Colonic mucosa (tissue), 4 donors: ENCODE results near the gene CRYBG1. TPM values are rescaled to one million over a fixed set of nuclear protein-coding genes. Genes with fewer than 3 reads are reported as not detected.

Experiments
- DNase-seq: peaks from one replicate; pipeline ENCODE4 v3.0.0-alpha.2; 2020
- H3K27ac ChIP-seq: fragments of 200-600 bp; one replicate; pipeline ENCODE4 v1.8.0; 2021
- H3K27me3 ChIP-seq: fragments of 200-600 bp; one replicate; pipeline ENCODE4 v1.8.0; 2021
- H3K36me3 ChIP-seq: fragments of 200-600 bp; one replicate; pipeline ENCODE4 v1.8.0; 2021
- H3K4me1 ChIP-seq: fragments of 200-600 bp; one replicate; pipeline ENCODE4 v1.8.0; 2021; ENCODE audit warnings: mild to moderate bottlenecking
- H3K4me3 ChIP-seq: fragments of 200-600 bp; one replicate; pipeline ENCODE4 v1.8.0; 2021
- H3K9ac ChIP-seq, 2 donors: one replicate each; pipeline ENCODE4 v1.7.0; 2013; ENCODE audit warnings: control low read depth in 2 of 2, low read depth in 2 of 2, low read length in 2 of 2
- H3K9me3 ChIP-seq: fragments of 200-600 bp; one replicate; pipeline ENCODE4 v1.8.0; 2021
- CTCF ChIP-seq: fragments of 200-600 bp; IDR thresholded peaks from one replicate; pipeline ENCODE4 v1.8.0; 2022; ENCODE audit warnings: antibody characterized with exemption, mild to moderate bottlenecking
- intact Hi-C: fragments of 100-400 bp; cut with DNase I; formaldehyde crosslinking; loops from one replicate; pipeline ENCODE4 v1.14.1; 2022
- total RNA-seq, 2 donors: library from RNA; stranded (reverse); fragmentation: NEBNext Ultra II Directional in 1 of 2; extraction: Animal tissue kit (Norgen Biotek cat#: 25700) in 1 of 2; gene quantifications; one replicate each; pipeline ENCODE4 v1.2.1, GENCODE V29; 2021
- donor health status: healthy.
- donor health status: DM: no; HTN: no; CAD: no.
- donor health status: DM: no; HTN: no; CAD: no.

Gene CRYBG1
- total RNA-seq, 2 donors from 2014 or later = 80.5 to 102 TPM

GRCh38 chr6:106520711-106521401, 160.3 kb downstream of the CRYBG1 start:
- DNase-seq = peak; percentile 38
- peak overlapping the region; percentile 67 for H3K27ac ChIP-seq
- no peak overlapping the region for H3K4me3 ChIP-seq
- H3K4me1 ChIP-seq = peaks cover 10% of the 10 kb centered on the region
- intact Hi-C loops = no loop called here
- no peaks in the 10 kb centered on the region for H3K36me3 ChIP-seq
- H3K9ac ChIP-seq = peak overlapping the region in 1 of 2 donors; percentile 29
- H3K9me3 ChIP-seq = no peaks in the 10 kb centered on the region
- no peaks in the 10 kb centered on the region for H3K27me3 ChIP-seq
- no peak for TF ChIP-seq CTCF

- Histone ChIP-seq H3K27me3 (no peaks in the 10 kb centered on the region), H3K9ac (no peak overlapping the region), H3K36me3 (no peaks in the 10 kb centered on the region), H3K4me1 (peaks cover 10% of the 10 kb centered on the region), H3K4me3 (no peak overlapping the region), H3K9me3 (no peaks in the 10 kb centered on the region), H3K27ac (peak overlapping the region; percentile 71)
- no peak for DNase-seq
- intact Hi-C loops = no loop called here
- no peak for TF ChIP-seq CTCF
Measured at GRCh38 chr6:106522562-106523250, 162.2 kb downstream of the CRYBG1 start.

- no peaks in the 10 kb centered on the region for H3K36me3 ChIP-seq
- no peak overlapping the region for H3K4me3 ChIP-seq
- no peaks in the 10 kb centered on the region for H3K27me3 ChIP-seq
- peak overlapping the region in 1 of 2 donors; percentile 23 for H3K9ac ChIP-seq
- no peaks in the 10 kb centered on the region for H3K9me3 ChIP-seq
- DNase-seq = no peak
- intact Hi-C loops = no loop called here
- TF ChIP-seq CTCF = no peak
- peak overlapping the region; percentile 71 for H3K27ac ChIP-seq
- H3K4me1 ChIP-seq = peaks cover 5% of the 10 kb centered on the region
Measured at GRCh38 chr6:106525107-106525881, 164.8 kb downstream of the CRYBG1 start.

DNA sequence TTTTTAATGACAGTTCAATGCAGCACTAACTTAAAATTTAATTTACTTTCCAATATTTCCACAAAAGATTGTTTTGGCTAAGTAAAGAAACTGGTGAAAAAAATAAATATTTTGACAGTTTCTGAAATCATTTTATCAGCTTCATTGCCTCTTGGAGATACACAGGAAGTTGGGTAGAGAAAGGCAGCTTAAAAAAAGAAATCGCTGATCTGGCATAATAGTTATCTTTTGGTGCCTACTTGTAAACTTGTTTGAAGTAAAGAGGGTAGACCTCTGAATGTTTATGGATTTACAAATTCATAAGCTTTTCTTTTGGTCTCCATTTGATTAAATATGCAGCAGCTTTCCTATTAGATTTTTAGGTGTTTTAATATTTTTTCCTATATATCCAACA, 165.4 kb downstream of the CRYBG1 start:
- Histone ChIP-seq H3K36me3 (no peaks in the 10 kb centered on the region), H3K4me3 (no peak overlapping the region), H3K27ac (peak overlapping the region; percentile 71), H3K9ac (no peak overlapping the region), H3K4me1 (peaks cover 5% of the 10 kb centered on the region), H3K27me3 (no peaks in the 10 kb centered on the region), H3K9me3 (no peaks in the 10 kb centered on the region)
- TF ChIP-seq CTCF = no peak
- intact Hi-C loops = no loop called here
- no peak for DNase-seq

DNA sequence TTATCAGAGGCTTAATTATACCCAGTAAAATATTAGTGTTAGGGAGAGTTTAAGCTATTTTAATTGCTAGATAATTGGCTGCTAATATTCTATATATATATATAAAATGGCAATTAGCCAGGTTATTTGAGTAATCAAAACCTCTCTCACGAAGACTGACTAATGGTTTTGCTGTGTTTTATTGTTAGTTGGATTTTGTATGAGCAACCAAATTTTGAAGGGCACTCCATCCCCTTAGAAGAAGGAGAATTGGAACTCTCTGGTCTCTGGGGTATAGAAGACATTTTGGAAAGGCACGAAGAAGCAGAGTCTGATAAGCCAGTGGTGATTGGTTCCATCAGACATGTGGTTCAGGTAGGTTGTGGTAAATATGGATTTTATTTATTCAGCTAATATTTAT, 166.6 kb downstream of the CRYBG1 start:
- no peak for TF ChIP-seq CTCF
- DNase-seq = no peak
- H3K9me3 ChIP-seq = no peaks in the 10 kb centered on the region
- H3K27ac ChIP-seq = no peak overlapping the region
- intact Hi-C loops = no loop called here
- no peaks in the 10 kb centered on the region for H3K36me3 ChIP-seq
- H3K4me3 ChIP-seq = no peak overlapping the region
- peaks cover 5% of the 10 kb centered on the region for H3K4me1 ChIP-seq
- H3K9ac ChIP-seq = no peak overlapping the region
- H3K27me3 ChIP-seq = no peaks in the 10 kb centered on the region
